ENCODE results near the gene DENND1A. TPM values are rescaled to one million over a fixed set of nuclear protein-coding genes. Genes with fewer than 3 reads are reported as not detected.

The DENND1A gene
- total and polyA plus RNA-seq, 2 experiments from 2014 or later = 13.1 to 14.5 TPM

GRCh38 chr9:123534336-123534735, 395.6 kb downstream of the DENND1A start:
- no peaks in the 10 kb centered on the region for H3K4me1 ChIP-seq (ENCODE audit: low read depth)
- H3K27me3 ChIP-seq = no peaks in the 10 kb centered on the region
- H3K36me3 ChIP-seq = no peaks in the 10 kb centered on the region
- DNase-seq (ENCODE audit: low read depth in 1 of 2, low spot score in 1 of 2) = no peak
- H3K9me3 ChIP-seq (ENCODE audit: low read depth) = no peaks in the 10 kb centered on the region
- no peak overlapping the region for H3K4me3 ChIP-seq
- H3K27ac ChIP-seq = no peak overlapping the region
- TF ChIP-seq CTCF (IDR thresholded peaks at IDR 0.05; ENCODE audit: low read depth, low read length) = no peak

- Histone ChIP-seq H3K27ac (no peak overlapping the region), H3K27me3 (no peaks in the 10 kb centered on the region), H3K36me3 (no peaks in the 10 kb centered on the region), H3K9me3 (ENCODE audit: low read depth) (no peaks in the 10 kb centered on the region), H3K4me1 (ENCODE audit: low read depth) (no peaks in the 10 kb centered on the region), H3K4me3 (no peak overlapping the region)
- no peak for DNase-seq (ENCODE audit: low read depth in 1 of 2, low spot score in 1 of 2)
- TF ChIP-seq CTCF (IDR thresholded peaks at IDR 0.05; ENCODE audit: low read depth, low read length) = no peak
Observed at GRCh38 chr9:123530244-123530643, 399.7 kb downstream of the DENND1A start.

GRCh38 chr9:123528501-123528900, 401.4 kb downstream of the DENND1A start:
- no peak for TF ChIP-seq CTCF (IDR thresholded peaks at IDR 0.05; ENCODE audit: low read depth, low read length)
- H3K27ac ChIP-seq = no peak overlapping the region

GRCh38 chr9:123527981-123528380, 401.9 kb downstream of the DENND1A start:
- Histone ChIP-seq H3K9me3 (ENCODE audit: low read depth) (no peaks in the 10 kb centered on the region), H3K27ac (no peak overlapping the region), H3K4me1 (ENCODE audit: low read depth) (no peaks in the 10 kb centered on the region), H3K36me3 (no peaks in the 10 kb centered on the region), H3K4me3 (no peak overlapping the region), H3K27me3 (no peaks in the 10 kb centered on the region)
- DNase-seq (ENCODE audit: low read depth in 1 of 2, low spot score in 1 of 2) = no peak
- no peak for TF ChIP-seq CTCF (IDR thresholded peaks at IDR 0.05; ENCODE audit: low read depth, low read length)

More at GRCh38 chr9:123528501-123528900, 401.4 kb downstream of the DENND1A start:
- no peaks in the 10 kb centered on the region for H3K4me1 ChIP-seq (ENCODE audit: low read depth)
- DNase-seq (ENCODE audit: low read depth in 1 of 2, low spot score in 1 of 2) = no peak
- no peaks in the 10 kb centered on the region for H3K27me3 ChIP-seq
- no peak overlapping the region for H3K4me3 ChIP-seq
- no peaks in the 10 kb centered on the region for H3K9me3 ChIP-seq (ENCODE audit: low read depth)
- H3K36me3 ChIP-seq = no peaks in the 10 kb centered on the region

GRCh38 chr9:123525957-123526356, 404.0 kb downstream of the DENND1A start:
- H3K9me3 ChIP-seq (ENCODE audit: low read depth) = no peaks in the 10 kb centered on the region
- H3K27ac ChIP-seq = no peak overlapping the region
- no peaks in the 10 kb centered on the region for H3K4me1 ChIP-seq (ENCODE audit: low read depth)
- H3K36me3 ChIP-seq = no peaks in the 10 kb centered on the region
- no peak for TF ChIP-seq CTCF (IDR thresholded peaks at IDR 0.05; ENCODE audit: low read depth, low read length)
- DNase-seq (ENCODE audit: low read depth in 1 of 2, low spot score in 1 of 2) = no peak
- no peak overlapping the region for H3K4me3 ChIP-seq
- H3K27me3 ChIP-seq = no peaks in the 10 kb centered on the region

- Histone ChIP-seq H3K9me3 (ENCODE audit: low read depth) (no peaks in the 10 kb centered on the region), H3K36me3 (no peaks in the 10 kb centered on the region), H3K4me3 (no peak overlapping the region), H3K27ac (no peak overlapping the region), H3K4me1 (ENCODE audit: low read depth) (no peaks in the 10 kb centered on the region), H3K27me3 (no peaks in the 10 kb centered on the region)
- no peak for TF ChIP-seq CTCF (IDR thresholded peaks at IDR 0.05; ENCODE audit: low read depth, low read length)
- DNase-seq (ENCODE audit: low read depth in 1 of 2, low spot score in 1 of 2) = no peak
Observed at GRCh38 chr9:123525424-123525823, 404.5 kb downstream of the DENND1A start.
